Measurements from ENCODE around the gene RNF213.

RNF213 gene

GRCh38 chr17:80424878-80425765, 164.5 kb downstream of the RNF213 start:
- Histone ChIP-seq H3K4me3 (ENCODE audit: low read depth, low read length) (no peak overlapping the region), H3K9ac (ENCODE audit: low read length) (no peak overlapping the region), H3K4me1 (ENCODE audit: control insufficient read depth, insufficient read depth, low read length) (peaks cover 4% of the 10 kb centered on the region; the same call in 1 of the 2 replicates), H3K27me3 (ENCODE audit: control insufficient read depth, insufficient read depth, low read length) (no peaks in the 10 kb centered on the region), H3K36me3 (ENCODE audit: control insufficient read depth, insufficient read depth, low read length) (no peaks in the 10 kb centered on the region), H3K9me3 (ENCODE audit: control insufficient read depth, insufficient read depth, low read depth, low read length) (no peaks in the 10 kb centered on the region), H3K27ac (ENCODE audit: low read depth, low read length) (no peak overlapping the region)

- H3K36me3 ChIP-seq (ENCODE audit: control insufficient read depth, insufficient read depth, low read length) = no peaks in the 10 kb centered on the region
- no peaks in the 10 kb centered on the region for H3K9me3 ChIP-seq (ENCODE audit: control insufficient read depth, insufficient read depth, low read depth, low read length)
- H3K4me3 ChIP-seq (ENCODE audit: low read depth, low read length) = no peak overlapping the region
- H3K4me1 ChIP-seq (ENCODE audit: control insufficient read depth, insufficient read depth, low read length) = peaks cover 4% of the 10 kb centered on the region; the same call in 1 of the 2 replicates
- H3K27ac ChIP-seq (ENCODE audit: low read depth, low read length) = no peak overlapping the region
- no peaks in the 10 kb centered on the region for H3K27me3 ChIP-seq (ENCODE audit: control insufficient read depth, insufficient read depth, low read length)
- no peak overlapping the region for H3K9ac ChIP-seq (ENCODE audit: low read length)
Measured at GRCh38 chr17:80425835-80426426, 165.3 kb downstream of the RNF213 start.

- Histone ChIP-seq H3K9ac (ENCODE audit: low read length) (no peak overlapping the region), H3K36me3 (ENCODE audit: control insufficient read depth, insufficient read depth, low read length) (no peaks in the 10 kb centered on the region), H3K9me3 (ENCODE audit: control insufficient read depth, insufficient read depth, low read depth, low read length) (no peaks in the 10 kb centered on the region), H3K4me1 (ENCODE audit: control insufficient read depth, insufficient read depth, low read length) (peaks cover 4% of the 10 kb centered on the region; the same call in 1 of the 2 replicates), H3K27ac (ENCODE audit: low read depth, low read length) (no peak overlapping the region), H3K4me3 (ENCODE audit: low read depth, low read length) (no peak overlapping the region), H3K27me3 (ENCODE audit: control insufficient read depth, insufficient read depth, low read length) (no peaks in the 10 kb centered on the region)
Measured at GRCh38 chr17:80426671-80427326, 166.1 kb downstream of the RNF213 start.

- Histone ChIP-seq H3K4me3 (ENCODE audit: low read depth, low read length) (no peak overlapping the region), H3K4me1 (ENCODE audit: control insufficient read depth, insufficient read depth, low read length) (peaks cover 4% of the 10 kb centered on the region; the same call in 1 of the 2 replicates), H3K36me3 (ENCODE audit: control insufficient read depth, insufficient read depth, low read length) (no peaks in the 10 kb centered on the region), H3K27me3 (ENCODE audit: control insufficient read depth, insufficient read depth, low read length) (no peaks in the 10 kb centered on the region; the same call in 1 of the 2 replicates), H3K9ac (ENCODE audit: low read length) (no peak overlapping the region), H3K9me3 (ENCODE audit: control insufficient read depth, insufficient read depth, low read depth, low read length) (no peaks in the 10 kb centered on the region), H3K27ac (ENCODE audit: low read depth, low read length) (no peak overlapping the region)
Measured at GRCh38 chr17:80427366-80428282, 167.0 kb downstream of the RNF213 start.

GRCh38 chr17:80428363-80428762, 167.7 kb downstream of the RNF213 start:
- no peak overlapping the region for H3K27ac ChIP-seq (ENCODE audit: low read depth, low read length)
- H3K4me1 ChIP-seq (ENCODE audit: control insufficient read depth, insufficient read depth, low read length) = peaks cover 4% of the 10 kb centered on the region; the same call in 1 of the 2 replicates
- H3K36me3 ChIP-seq (ENCODE audit: control insufficient read depth, insufficient read depth, low read length) = no peaks in the 10 kb centered on the region
- H3K9me3 ChIP-seq (ENCODE audit: control insufficient read depth, insufficient read depth, low read depth, low read length) = no peaks in the 10 kb centered on the region
- H3K9ac ChIP-seq (ENCODE audit: low read length) = no peak overlapping the region
- H3K27me3 ChIP-seq (ENCODE audit: control insufficient read depth, insufficient read depth, low read length) = no peaks in the 10 kb centered on the region; the same call in 1 of the 2 replicates
- no peak overlapping the region for H3K4me3 ChIP-seq (ENCODE audit: low read depth, low read length)

GRCh38 chr17:80428796-80429195, 168.1 kb downstream of the RNF213 start:
- Histone ChIP-seq H3K36me3 (ENCODE audit: control insufficient read depth, insufficient read depth, low read length) (no peaks in the 10 kb centered on the region), H3K4me1 (ENCODE audit: control insufficient read depth, insufficient read depth, low read length) (peaks cover 4% of the 10 kb centered on the region; the same call in 1 of the 2 replicates), H3K27ac (ENCODE audit: low read depth, low read length) (no peak overlapping the region), H3K4me3 (ENCODE audit: low read depth, low read length) (no peak overlapping the region), H3K9me3 (ENCODE audit: control insufficient read depth, insufficient read depth, low read depth, low read length) (no peaks in the 10 kb centered on the region), H3K27me3 (ENCODE audit: control insufficient read depth, insufficient read depth, low read length) (no peaks in the 10 kb centered on the region; the same call in 1 of the 2 replicates), H3K9ac (ENCODE audit: low read length) (no peak overlapping the region)

GRCh38 chr17:80429356-80430275, 169.0 kb downstream of the RNF213 start:
- no peaks in the 10 kb centered on the region for H3K36me3 ChIP-seq (ENCODE audit: control insufficient read depth, insufficient read depth, low read length)
- peaks cover 4% of the 10 kb centered on the region; the same call in 1 of the 2 replicates for H3K4me1 ChIP-seq (ENCODE audit: control insufficient read depth, insufficient read depth, low read length)
- no peaks in the 10 kb centered on the region; the same call in 1 of the 2 replicates for H3K27me3 ChIP-seq (ENCODE audit: control insufficient read depth, insufficient read depth, low read length)
- H3K4me3 ChIP-seq (ENCODE audit: low read depth, low read length) = no peak overlapping the region
- H3K9ac ChIP-seq (ENCODE audit: low read length) = no peak overlapping the region
- H3K9me3 ChIP-seq (ENCODE audit: control insufficient read depth, insufficient read depth, low read depth, low read length) = no peaks in the 10 kb centered on the region
- no peak overlapping the region for H3K27ac ChIP-seq (ENCODE audit: low read depth, low read length)

GRCh38 chr17:80430446-80431245, 170.0 kb downstream of the RNF213 start:
- H3K36me3 ChIP-seq (ENCODE audit: control insufficient read depth, insufficient read depth, low read length) = no peaks in the 10 kb centered on the region
- no peak overlapping the region for H3K27ac ChIP-seq (ENCODE audit: low read depth, low read length)
- peaks cover 4% of the 10 kb centered on the region; the same call in 1 of the 2 replicates for H3K4me1 ChIP-seq (ENCODE audit: control insufficient read depth, insufficient read depth, low read length)
- H3K27me3 ChIP-seq (ENCODE audit: control insufficient read depth, insufficient read depth, low read length) = no peaks in the 10 kb centered on the region; the same call in 1 of the 2 replicates
- no peaks in the 10 kb centered on the region for H3K9me3 ChIP-seq (ENCODE audit: control insufficient read depth, insufficient read depth, low read depth, low read length)
- no peak overlapping the region for H3K4me3 ChIP-seq (ENCODE audit: low read depth, low read length)
- H3K9ac ChIP-seq (ENCODE audit: low read length) = no peak overlapping the region

Measured in HUES6 (cell line).